ENCODE results near the gene CDH5. TPM values are rescaled to one million over a fixed set of nuclear protein-coding genes. Genes with fewer than 3 reads are reported as not detected.

The CDH5 gene
- total and polyA plus RNA-seq, 2 of the 8 experiments (the other 6 are each of a cell fraction or from before 2014, with no cell fraction given) = 0.32 TPM

- TF ChIP-seq CHD7 (IDR thresholded peaks at IDR 0.05; ENCODE audit: insufficient replicate concordance, low read length) (no peak), USF2 (IDR thresholded peaks at IDR 0.05; ENCODE audit: low read length) (no peak), PHF8 (conservative IDR thresholded peaks at IDR 0.05; ENCODE audit: low read depth, low read length) (no peak), ASH2L (IDR thresholded peaks at IDR 0.05; ENCODE audit: low read length) (no peak), SIN3A (conservative IDR thresholded peaks at IDR 0.05 in 1 of 2, IDR thresholded peaks at IDR 0.05 in 1 of 2; ENCODE audit: low read depth in 1 of 2, low read length in 2 of 2) (no peak), CTCF (IDR thresholded peaks at IDR 0.05; ENCODE audit: control extremely low read depth in 1 of 3, insufficient read depth in 1 of 3, low read depth in 1 of 3, low read length in 3 of 3) (no peak), MAX (IDR thresholded peaks at IDR 0.05) (no peak)
These were observed 18.9 kb downstream of the CDH5 start (continued) for GRCh38 chr16:66385415-66385814.
